ENCODE measurements around the gene KLF15. TPM values are rescaled to one million over a fixed set of nuclear protein-coding genes. Genes with fewer than 3 reads are reported as not detected.
A peak's percentile ranks its signal among the peaks of the same experiment; 100 is the strongest.

The KLF15 gene
- total and polyA plus RNA-seq, 9 donors = 13.4 to 83.3 (median 40.0) TPM

- Histone ChIP-seq H3K27ac (peak overlapping the region; percentile 9 to 85), H3K4me3 (peak overlapping the region; percentile 38), H3K9me3 (no peaks in the 10 kb centered on the region), H3K27me3 (no peaks in the 10 kb centered on the region), H3K36me3 (no peaks in the 10 kb centered on the region), H3K4me1 (ENCODE audit: insufficient read depth) (peaks cover 16% of the 10 kb centered on the region)
- DNase-seq = peak in 1 of 5 donors; percentile 24
- intact Hi-C loops (cut with DNase I) = loop anchor here in 3 of 4 donors (5.0 kb wide), 2 partner anchors 91 to 119 kb away; partner anchors contain the start of gene ZXDC (in 1 of the 3)
- TF ChIP-seq CTCF (IDR thresholded peaks at IDR 0.05) (no peak), EP300 (IDR thresholded peaks at IDR 0.05) (no peak), POLR2A (IDR thresholded peaks at IDR 0.05) (no peak)
- 14 to 20% (median 15%) methylated on average over 11 of the region's 11 CpGs for WGBS, 3 donors
These were observed 1.0 kb upstream of the KLF15 start for GRCh38 chr3:126358038-126358815.

- intact Hi-C loops (cut with DNase I) = loop anchor here in 3 of 4 donors (2.0 to 5.0 kb wide), 4 partner anchors 32 to 121 kb away; partner anchors contain the start of gene ZXDC (in 1 of the 3)
These were observed 589 bp downstream of the KLF15 start for GRCh38 chr3:126356373-126357264.

GRCh38 chr3:126355777-126356372 lies 1.3 kb downstream of the KLF15 start:
- Histone ChIP-seq H3K27me3 (no peaks in the 10 kb centered on the region), H3K36me3 (no peaks in the 10 kb centered on the region), H3K9me3 (no peaks in the 10 kb centered on the region), H3K4me1 (ENCODE audit: insufficient read depth) (peaks cover 30% of the 10 kb centered on the region), H3K4me3 (peak overlapping the region; percentile 91), H3K27ac (peak overlapping the region; percentile 95 to 99)
- 0% methylated on average over 31 to 32 of the region's 32 CpGs for WGBS, 3 donors
- TF ChIP-seq EP300 (IDR thresholded peaks at IDR 0.05) = peak; percentile 96
- peak in 2 of 3 donors; percentile 26 to 49 for TF ChIP-seq CTCF (IDR thresholded peaks at IDR 0.05)
- peak; percentile 70 for TF ChIP-seq POLR2A (IDR thresholded peaks at IDR 0.05)
- DNase-seq = peak; percentile 95 to 99 (median 98)
- intact Hi-C loops (cut with DNase I) = loop anchor here in 3 of 4 donors (2.0 to 5.0 kb wide), 4 partner anchors 33 to 121 kb away; partner anchors contain the start of gene ZXDC (in 1 of the 3)

More at GRCh38 chr3:126356373-126357264, 589 bp downstream of the KLF15 start:
- Histone ChIP-seq H3K27me3 (no peaks in the 10 kb centered on the region), H3K4me3 (peak overlapping the region; percentile 91), H3K9me3 (no peaks in the 10 kb centered on the region), H3K36me3 (no peaks in the 10 kb centered on the region), H3K4me1 (ENCODE audit: insufficient read depth) (peaks cover 27% of the 10 kb centered on the region), H3K27ac (peak overlapping the region; percentile 95 to 99)
- DNase-seq = peak; percentile 61 to 83 (median 74)
- no peak for TF ChIP-seq EP300 (IDR thresholded peaks at IDR 0.05)
- no peak for TF ChIP-seq CTCF (IDR thresholded peaks at IDR 0.05)
- no peak for TF ChIP-seq POLR2A (IDR thresholded peaks at IDR 0.05)
- 1% methylated on average over 41 to 100 of the region's 100 CpGs for WGBS, 3 donors

- peak overlapping the region; percentile 33 to 95 for H3K27ac ChIP-seq
- peak overlapping the region; percentile 91 for H3K4me3 ChIP-seq
- H3K4me1 ChIP-seq (ENCODE audit: insufficient read depth) = peaks cover 30% of the 10 kb centered on the region
- H3K36me3 ChIP-seq = no peaks in the 10 kb centered on the region
- no peak for TF ChIP-seq EP300 (IDR thresholded peaks at IDR 0.05)
- TF ChIP-seq CTCF (IDR thresholded peaks at IDR 0.05) = no peak
- DNase-seq = peak in 4 of 5 donors; percentile 27 to 52 (median 34)
- intact Hi-C loops (cut with DNase I) = loop anchor here in 3 of 4 donors (5.0 kb wide), 2 partner anchors 88 to 122 kb away; partner anchors contain the start of gene ZXDC (in 1 of the 3)
- 30 to 50% (median 35%) methylated on average over 3 of the region's 3 CpGs for WGBS, 3 donors
- H3K9me3 ChIP-seq = no peaks in the 10 kb centered on the region
- H3K27me3 ChIP-seq = no peaks in the 10 kb centered on the region
These were observed 2.0 kb downstream of the KLF15 start for GRCh38 chr3:126355251-126355650.

All from ovary (tissue), 9 donors.